Colonic mucosa (tissue), 4 donors: Measurements from ENCODE around the gene PPARG. TPM values are rescaled to one million over a fixed set of nuclear protein-coding genes. Genes with fewer than 3 reads are reported as not detected.

Source experiments
- DNase-seq: peaks from one replicate; pipeline ENCODE4 v3.0.0-alpha.2; 2020
- H3K27ac ChIP-seq: fragments of 200-600 bp; one replicate; pipeline ENCODE4 v1.8.0; 2021
- H3K27me3 ChIP-seq: fragments of 200-600 bp; one replicate; pipeline ENCODE4 v1.8.0; 2021
- H3K36me3 ChIP-seq: fragments of 200-600 bp; one replicate; pipeline ENCODE4 v1.8.0; 2021
- H3K4me1 ChIP-seq: fragments of 200-600 bp; one replicate; pipeline ENCODE4 v1.8.0; 2021; ENCODE audit warnings: mild to moderate bottlenecking
- H3K4me3 ChIP-seq: fragments of 200-600 bp; one replicate; pipeline ENCODE4 v1.8.0; 2021
- H3K9ac ChIP-seq, 2 donors: one replicate each; pipeline ENCODE4 v1.7.0; 2013; ENCODE audit warnings: control low read depth in 2 of 2, low read depth in 2 of 2, low read length in 2 of 2
- H3K9me3 ChIP-seq: fragments of 200-600 bp; one replicate; pipeline ENCODE4 v1.8.0; 2021
- intact Hi-C: fragments of 100-400 bp; cut with DNase I; formaldehyde crosslinking; loops from one replicate; pipeline ENCODE4 v1.14.1; 2022
- total RNA-seq, 2 donors: library from RNA; stranded (reverse); fragmentation: NEBNext Ultra II Directional in 1 of 2; extraction: Animal tissue kit (Norgen Biotek cat#: 25700) in 1 of 2; gene quantifications; one replicate each; pipeline ENCODE4 v1.2.1, GENCODE V29; 2021
- TF ChIP-seq, protein P1 (sequence below): fragments of 200-600 bp; IDR thresholded peaks from one replicate; pipeline ENCODE4 v1.8.0; 2022; ENCODE audit warnings: antibody characterized with exemption, mild to moderate bottlenecking
- donor health status: healthy.
- donor health status: DM: no; HTN: no; CAD: no.
- donor health status: DM: no; HTN: no; CAD: no.

Gene PPARG
- total RNA-seq, 2 donors from 2014 or later = 85.2 to 169 TPM

DNA sequence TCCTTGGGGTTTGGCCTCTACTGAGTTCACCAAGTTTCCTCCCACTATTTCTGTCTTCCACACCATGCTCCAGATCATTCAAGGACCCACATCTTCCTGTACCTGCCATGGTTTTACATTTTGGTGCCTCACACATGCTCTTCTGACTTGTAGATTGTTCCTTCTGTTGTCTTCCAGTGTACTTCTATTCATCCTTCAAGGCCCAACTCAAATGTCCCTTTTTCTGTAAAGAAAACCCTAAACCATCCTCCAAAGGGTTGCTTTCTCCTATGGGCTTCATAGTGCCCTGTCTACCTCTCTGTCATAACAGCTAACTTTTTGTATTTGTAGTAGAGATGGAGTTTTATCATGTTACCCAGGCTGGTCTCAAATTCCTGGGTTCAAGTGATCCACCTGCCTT, 175.3 kb downstream of the PPARG start:
- DNase-seq = no peak
- Histone ChIP-seq H3K9ac (no peak overlapping the region), H3K36me3 (no peaks in the 10 kb centered on the region), H3K4me1 (peaks cover 11% of the 10 kb centered on the region), H3K4me3 (no peak overlapping the region), H3K27me3 (no peaks in the 10 kb centered on the region), H3K27ac (no peak overlapping the region), H3K9me3 (no peaks in the 10 kb centered on the region)
- intact Hi-C loops = loop anchor here (10.0 kb wide), 1 partner anchor 159 kb away; no protein-coding TSS in a partner anchor
- TF ChIP-seq, protein P1, sequence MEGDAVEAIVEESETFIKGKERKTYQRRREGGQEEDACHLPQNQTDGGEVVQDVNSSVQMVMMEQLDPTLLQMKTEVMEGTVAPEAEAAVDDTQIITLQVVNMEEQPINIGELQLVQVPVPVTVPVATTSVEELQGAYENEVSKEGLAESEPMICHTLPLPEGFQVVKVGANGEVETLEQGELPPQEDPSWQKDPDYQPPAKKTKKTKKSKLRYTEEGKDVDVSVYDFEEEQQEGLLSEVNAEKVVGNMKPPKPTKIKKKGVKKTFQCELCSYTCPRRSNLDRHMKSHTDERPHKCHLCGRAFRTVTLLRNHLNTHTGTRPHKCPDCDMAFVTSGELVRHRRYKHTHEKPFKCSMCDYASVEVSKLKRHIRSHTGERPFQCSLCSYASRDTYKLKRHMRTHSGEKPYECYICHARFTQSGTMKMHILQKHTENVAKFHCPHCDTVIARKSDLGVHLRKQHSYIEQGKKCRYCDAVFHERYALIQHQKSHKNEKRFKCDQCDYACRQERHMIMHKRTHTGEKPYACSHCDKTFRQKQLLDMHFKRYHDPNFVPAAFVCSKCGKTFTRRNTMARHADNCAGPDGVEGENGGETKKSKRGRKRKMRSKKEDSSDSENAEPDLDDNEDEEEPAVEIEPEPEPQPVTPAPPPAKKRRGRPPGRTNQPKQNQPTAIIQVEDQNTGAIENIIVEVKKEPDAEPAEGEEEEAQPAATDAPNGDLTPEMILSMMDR = no peak

DNA sequence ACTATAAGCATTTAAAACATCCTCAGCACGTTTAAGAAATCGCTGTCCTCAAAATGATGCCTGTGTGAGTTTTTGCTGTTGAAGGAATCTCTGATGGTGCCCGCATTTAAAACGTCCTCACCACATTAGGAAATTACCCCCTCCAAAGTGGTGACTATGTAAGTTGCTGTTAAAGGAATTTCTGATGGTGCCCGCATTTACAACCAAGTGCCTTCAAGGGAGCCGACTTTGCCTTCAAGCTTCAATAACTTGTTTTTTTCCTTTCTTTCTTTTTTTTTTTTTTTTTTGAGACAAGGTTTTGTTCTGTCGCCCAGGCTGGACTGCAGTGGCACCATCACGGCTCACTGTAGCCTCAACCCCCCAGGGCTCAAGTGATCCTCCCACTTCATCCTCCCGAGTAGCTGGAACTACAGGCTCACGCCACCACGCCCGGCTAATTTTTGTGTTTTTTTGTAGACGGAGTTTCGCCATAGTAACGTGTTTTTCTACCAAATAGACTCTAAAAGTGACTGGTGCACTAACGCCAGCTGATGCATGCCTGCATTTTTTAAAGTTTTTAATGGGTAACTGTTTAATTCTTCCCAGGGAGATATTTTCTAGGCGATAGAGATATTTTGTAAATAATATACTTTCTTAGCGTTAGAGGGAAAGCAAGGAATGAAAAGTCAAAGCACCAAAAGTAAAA, 176.4 kb downstream of the PPARG start:
- H3K4me1 ChIP-seq = peaks cover 11% of the 10 kb centered on the region
- TF ChIP-seq, protein P1 = no peak
- intact Hi-C loops = loop anchor here (10.0 kb wide), 1 partner anchor 160 kb away; no protein-coding TSS in a partner anchor
- H3K27me3 ChIP-seq = no peaks in the 10 kb centered on the region
- DNase-seq = no peak
- no peak overlapping the region for H3K27ac ChIP-seq
- H3K9me3 ChIP-seq = no peaks in the 10 kb centered on the region
- no peak overlapping the region for H3K9ac ChIP-seq
- no peak overlapping the region for H3K4me3 ChIP-seq
- H3K36me3 ChIP-seq = no peaks in the 10 kb centered on the region

DNA sequence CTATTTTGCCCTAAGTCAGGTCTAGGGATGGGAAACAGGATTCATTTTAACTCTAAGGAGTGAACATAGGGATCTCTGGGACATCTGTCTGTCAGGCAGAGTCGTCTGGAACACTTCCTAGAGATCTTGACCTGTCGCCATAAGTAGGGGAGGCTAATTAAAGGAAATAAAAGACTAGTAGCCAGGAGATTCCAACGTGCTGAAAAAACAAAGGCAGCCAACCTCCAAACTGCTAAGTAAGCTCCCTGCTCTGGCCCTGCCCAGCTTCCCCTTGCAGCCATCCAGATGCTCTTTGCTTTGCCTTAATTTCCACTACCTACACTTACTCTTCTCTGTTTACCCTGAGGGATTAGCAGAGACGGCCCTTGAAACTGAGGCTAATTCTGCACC, 177.0 kb downstream of the PPARG start:
- no peaks in the 10 kb centered on the region for H3K9me3 ChIP-seq
- intact Hi-C loops = loop anchor here (10.0 kb wide), 1 partner anchor 161 kb away; no protein-coding TSS in a partner anchor
- H3K27ac ChIP-seq = no peak overlapping the region
- peak overlapping the region in 1 of 2 donors; percentile 61 for H3K9ac ChIP-seq
- H3K27me3 ChIP-seq = no peaks in the 10 kb centered on the region
- peaks cover 7% of the 10 kb centered on the region for H3K4me1 ChIP-seq
- no peak for DNase-seq
- TF ChIP-seq, protein P1 = no peak
- no peaks in the 10 kb centered on the region for H3K36me3 ChIP-seq
- no peak overlapping the region for H3K4me3 ChIP-seq

DNA sequence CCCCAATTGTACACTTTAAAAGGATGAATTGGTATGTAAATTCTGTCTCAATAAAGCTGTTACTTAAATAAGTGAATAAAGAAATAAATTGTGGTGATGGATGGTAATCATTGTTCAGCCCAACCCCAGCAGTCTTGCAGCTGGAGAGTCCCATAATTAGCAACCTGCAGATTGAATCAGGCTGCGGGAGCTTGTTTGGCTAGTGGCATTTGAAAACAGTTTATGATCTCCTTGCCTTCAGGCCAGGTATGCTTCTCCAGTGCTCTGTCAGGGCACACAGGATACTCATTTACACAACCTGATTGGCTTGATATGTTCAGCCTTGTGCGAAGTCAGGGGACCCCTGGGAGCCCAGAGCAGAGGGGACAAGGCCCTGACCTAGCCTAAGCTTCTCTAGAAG, 178.9 kb downstream of the PPARG start:
- Histone ChIP-seq H3K4me1 (no peaks in the 10 kb centered on the region), H3K36me3 (no peaks in the 10 kb centered on the region), H3K9me3 (no peaks in the 10 kb centered on the region), H3K4me3 (no peak overlapping the region), H3K27ac (no peak overlapping the region), H3K9ac (no peak overlapping the region), H3K27me3 (no peaks in the 10 kb centered on the region)
- DNase-seq = no peak
- intact Hi-C loops = loop anchor here (10.0 kb wide), 1 partner anchor 163 kb away; no protein-coding TSS in a partner anchor
- TF ChIP-seq, protein P1 = no peak

DNA sequence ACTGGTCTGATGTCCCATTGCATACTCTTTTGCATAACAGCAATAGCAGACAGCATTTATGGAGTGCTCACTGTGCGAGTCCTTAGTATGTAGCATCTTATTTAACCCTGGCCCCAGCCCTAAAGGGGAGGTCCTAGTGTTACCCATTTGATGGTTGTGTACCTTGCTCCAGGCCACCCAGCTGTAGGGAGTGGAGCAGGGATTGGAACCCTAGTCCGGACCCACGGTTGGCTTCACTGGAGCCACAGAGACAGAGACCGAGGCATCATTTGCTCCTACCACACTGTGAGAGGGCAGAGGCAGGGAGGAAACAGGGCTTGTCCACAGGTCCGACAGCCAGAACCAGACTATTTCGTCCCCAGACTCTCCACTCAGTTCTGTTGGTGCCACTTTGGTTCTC, 179.4 kb downstream of the PPARG start:
- no peak for DNase-seq
- Histone ChIP-seq H3K4me1 (no peaks in the 10 kb centered on the region), H3K9ac (no peak overlapping the region), H3K4me3 (no peak overlapping the region), H3K27ac (no peak overlapping the region), H3K27me3 (no peaks in the 10 kb centered on the region), H3K36me3 (no peaks in the 10 kb centered on the region), H3K9me3 (no peaks in the 10 kb centered on the region)
- TF ChIP-seq, protein P1 = no peak
- intact Hi-C loops = loop anchor here (10.0 kb wide), 1 partner anchor 163 kb away; no protein-coding TSS in a partner anchor
